GM21360 (cell line): ENCODE data around the gene GNG4.

Experiments used
- ATAC-seq: cut with Tn5 transposase; IDR thresholded peaks from one replicate; pipeline ENCODE4 v1.9.1; 2021; ENCODE audit warnings: mild to moderate bottlenecking, moderate library complexity; ENCODE audit not compliant: unreplicated experiment

The GNG4 gene

GRCh38 chr1:235502601-235503402 lies 146.8 kb downstream of the GNG4 start:
- no peak for ATAC-seq

- ATAC-seq, result no peak
Measured at GRCh38 chr1:235500971-235501540, 148.5 kb downstream of the GNG4 start.
